GDM1 (cell line): ENCODE data around the gene RASGRP2.
"Not testable (repeated sequence)": the region's sequence is repeated elsewhere in the genome, so short reads cannot be mapped to it uniquely, and the experiment has no call there.

Experiments used
- DNase-seq: peaks from one replicate; lab custom pipeline; 2025; lab: John Stamatoyannopoulos, UW

RASGRP2 gene

GRCh38 chr11:64718084-64718779, 25.7 kb downstream of the RASGRP2 start:
- no peak for DNase-seq

- DNase-seq: no peak
Measured at GRCh38 chr11:64717268-64717578, 26.7 kb downstream of the RASGRP2 start.

- no peak for DNase-seq
Measured at GRCh38 chr11:64716473-64717267, 27.3 kb downstream of the RASGRP2 start.

- no peak for DNase-seq
Measured at GRCh38 chr11:64715756-64716472, 28.0 kb downstream of the RASGRP2 start.

- DNase-seq: no peak
Measured at GRCh38 chr11:64715110-64715509, 28.8 kb downstream of the RASGRP2 start.

DNA sequence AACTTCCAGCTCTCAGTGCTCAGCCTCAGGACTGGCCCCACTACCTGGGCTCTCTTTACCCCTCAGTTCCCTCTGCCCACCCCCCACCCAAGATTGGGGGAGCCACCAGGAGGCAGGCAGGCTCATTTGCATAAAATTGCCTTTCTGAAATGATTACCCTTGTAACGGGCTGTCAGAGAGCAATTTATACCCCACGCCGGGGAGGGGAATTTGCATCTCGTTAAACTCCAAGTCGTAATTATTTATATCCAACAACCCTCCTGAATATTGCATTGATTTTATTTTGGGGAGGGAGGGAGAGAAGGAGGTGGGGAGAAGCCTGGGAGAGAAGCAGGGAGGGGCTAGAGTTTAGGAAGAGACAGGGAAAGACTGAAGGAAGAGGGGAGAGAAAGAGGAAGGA, 29.3 kb downstream of the RASGRP2 start:
- no peak for DNase-seq

DNA sequence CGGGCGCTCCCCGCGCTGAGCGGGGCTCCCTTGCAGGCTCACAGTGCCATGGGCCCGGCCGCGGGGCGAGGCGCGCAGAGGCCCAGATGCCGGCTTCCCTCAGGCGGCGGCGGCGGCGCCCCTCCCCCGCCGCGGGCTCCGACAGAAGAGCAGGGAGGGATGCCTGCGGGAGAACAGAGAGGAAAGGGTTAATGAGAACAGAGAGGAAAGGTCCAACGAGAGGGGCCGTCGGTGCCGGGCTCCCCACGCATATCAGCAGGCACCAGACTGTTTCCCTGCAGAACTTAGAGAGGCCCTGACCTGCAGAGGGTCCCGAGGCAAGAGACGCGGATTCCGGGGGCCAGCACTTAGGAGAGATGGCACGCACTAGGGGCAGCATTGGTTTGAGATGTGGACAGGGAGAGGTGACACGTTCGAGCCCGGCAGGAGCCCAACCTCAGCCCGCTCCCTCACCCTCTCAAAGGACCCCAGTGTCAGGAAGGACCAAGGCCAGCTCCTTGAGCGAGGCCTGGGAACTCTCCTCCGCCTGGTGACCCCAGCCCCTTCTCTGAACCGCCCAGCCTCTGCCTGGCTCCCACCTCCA, 30.1 kb downstream of the RASGRP2 start:
- DNase-seq: no peak

DNA sequence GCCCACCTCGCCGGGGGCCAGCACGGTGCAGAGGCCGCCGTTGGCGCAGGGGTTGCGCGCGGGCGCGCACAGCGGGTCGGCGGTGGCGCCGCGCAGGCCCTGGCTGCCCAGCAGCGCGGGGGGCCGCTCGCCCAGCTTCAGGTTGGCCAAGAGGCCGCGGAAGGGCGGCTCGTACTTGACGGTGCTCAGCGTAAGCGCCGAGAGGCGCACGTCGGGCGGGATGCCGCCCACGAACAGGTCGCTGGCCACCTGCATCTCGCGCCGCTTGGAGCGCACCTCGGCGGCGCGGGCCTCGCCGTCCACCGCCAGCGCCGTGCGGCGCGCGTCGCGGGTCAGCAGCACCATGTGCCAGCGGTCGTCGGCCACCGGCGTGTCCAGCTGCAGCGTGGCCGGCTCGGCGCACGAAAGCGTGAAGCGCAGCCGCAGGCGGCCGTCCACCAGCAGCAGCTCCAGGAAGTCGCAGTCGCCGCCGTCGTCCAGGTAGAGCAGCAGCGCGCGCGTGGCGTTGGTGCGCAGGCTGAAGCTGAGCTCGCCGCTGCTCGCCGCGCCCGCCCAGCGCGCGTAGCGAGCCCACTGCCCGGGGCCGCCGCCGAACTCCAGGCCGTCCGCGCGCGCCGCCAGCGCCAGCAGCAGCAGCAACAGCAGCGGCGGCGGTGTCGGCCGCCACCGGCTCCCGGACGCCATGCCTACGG, 30.8 kb downstream of the RASGRP2 start:
- peak; percentile 23 for DNase-seq

- DNase-seq: no peak
Measured at GRCh38 chr11:64712430-64713015, 31.4 kb downstream of the RASGRP2 start.

DNA sequence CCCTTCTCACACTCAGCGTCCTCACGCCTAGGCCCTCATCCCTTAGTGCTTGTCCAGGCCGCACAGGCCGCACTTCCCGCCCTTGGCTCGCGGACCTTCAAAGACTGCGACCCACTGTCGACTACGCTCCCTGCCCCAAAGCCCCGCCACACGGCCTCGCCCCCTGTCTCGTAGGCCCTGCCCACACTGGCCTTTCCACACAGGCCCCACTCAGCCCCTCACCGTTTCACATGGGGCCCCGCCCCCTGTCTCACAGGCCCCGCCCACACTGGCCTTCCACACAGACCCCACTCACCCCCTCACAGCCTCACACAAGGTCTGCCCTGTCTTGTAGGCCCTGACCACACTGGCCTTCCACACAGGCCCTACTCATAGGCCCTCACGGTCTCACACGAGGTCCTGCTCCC, 32.0 kb downstream of the RASGRP2 start:
- no peak for DNase-seq

- DNase-seq: no peak
Measured at GRCh38 chr11:64711138-64711955, 32.6 kb downstream of the RASGRP2 start.

- no peak for DNase-seq
Measured at GRCh38 chr11:64710418-64711137, 33.4 kb downstream of the RASGRP2 start.

DNA sequence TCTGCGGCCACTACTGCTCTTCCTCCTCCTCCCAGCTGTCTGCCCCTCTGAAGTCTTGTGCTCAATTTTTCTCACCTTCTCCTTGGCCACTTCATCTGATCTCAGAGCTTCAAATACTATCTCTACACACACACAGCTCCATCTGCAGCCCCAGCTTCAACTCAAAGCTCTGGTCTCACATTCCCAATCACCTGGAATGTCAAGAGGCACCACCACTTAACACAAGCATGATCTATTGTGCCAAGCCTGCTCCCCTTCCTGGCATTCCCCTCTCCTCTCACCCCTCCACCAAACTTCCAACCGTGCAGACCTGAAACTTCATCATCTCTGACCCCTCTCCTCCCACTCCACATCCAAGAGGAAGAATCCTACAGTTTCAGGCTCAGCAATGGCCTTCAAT, 38.4 kb downstream of the RASGRP2 start:
- no peak for DNase-seq

DNA sequence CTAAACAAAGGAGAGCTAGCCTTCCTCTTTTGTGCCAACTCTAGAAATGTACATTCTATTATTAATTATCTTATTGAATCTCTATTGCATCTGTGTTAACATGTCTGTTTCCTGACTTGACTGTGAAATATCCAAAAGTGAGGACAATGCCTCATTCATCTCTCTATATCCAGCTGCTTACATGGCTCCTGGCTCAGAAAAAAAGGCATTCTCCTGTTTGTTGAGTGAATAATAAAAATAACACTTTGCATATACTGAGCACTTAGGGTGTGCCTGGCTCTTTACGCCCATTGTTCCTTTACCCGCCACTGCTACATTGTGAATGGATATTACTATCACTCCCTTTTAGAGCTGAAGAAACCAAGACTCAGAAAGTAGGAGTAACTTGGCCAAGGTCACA, 40.9 kb downstream of the RASGRP2 start:
- DNase-seq: no peak

DNA sequence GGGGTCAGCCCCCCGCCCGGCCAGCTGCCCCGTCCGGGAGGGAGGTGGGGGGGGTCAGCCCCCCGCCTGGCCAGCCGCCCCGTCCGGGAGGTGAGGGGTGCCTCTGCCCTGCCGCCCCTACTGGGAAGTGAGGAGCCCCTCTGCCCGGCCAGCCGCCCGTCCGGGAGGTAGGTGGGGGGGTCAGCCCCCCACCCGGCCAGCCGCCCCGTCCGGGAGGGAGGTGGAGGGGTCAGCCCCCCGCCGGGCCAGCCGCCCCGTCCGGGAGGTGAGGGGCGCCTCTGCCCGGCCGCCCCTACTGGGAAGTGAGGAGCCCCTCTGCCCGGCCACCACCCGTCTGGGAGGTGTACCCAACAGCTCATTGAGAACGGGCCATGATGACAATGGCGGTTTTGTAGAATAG, 42.0 kb downstream of the RASGRP2 start:
- not testable (repeated sequence) for DNase-seq

GRCh38 chr11:64698427-64698826, 45.5 kb downstream of the RASGRP2 start:
- no peak for DNase-seq

DNA sequence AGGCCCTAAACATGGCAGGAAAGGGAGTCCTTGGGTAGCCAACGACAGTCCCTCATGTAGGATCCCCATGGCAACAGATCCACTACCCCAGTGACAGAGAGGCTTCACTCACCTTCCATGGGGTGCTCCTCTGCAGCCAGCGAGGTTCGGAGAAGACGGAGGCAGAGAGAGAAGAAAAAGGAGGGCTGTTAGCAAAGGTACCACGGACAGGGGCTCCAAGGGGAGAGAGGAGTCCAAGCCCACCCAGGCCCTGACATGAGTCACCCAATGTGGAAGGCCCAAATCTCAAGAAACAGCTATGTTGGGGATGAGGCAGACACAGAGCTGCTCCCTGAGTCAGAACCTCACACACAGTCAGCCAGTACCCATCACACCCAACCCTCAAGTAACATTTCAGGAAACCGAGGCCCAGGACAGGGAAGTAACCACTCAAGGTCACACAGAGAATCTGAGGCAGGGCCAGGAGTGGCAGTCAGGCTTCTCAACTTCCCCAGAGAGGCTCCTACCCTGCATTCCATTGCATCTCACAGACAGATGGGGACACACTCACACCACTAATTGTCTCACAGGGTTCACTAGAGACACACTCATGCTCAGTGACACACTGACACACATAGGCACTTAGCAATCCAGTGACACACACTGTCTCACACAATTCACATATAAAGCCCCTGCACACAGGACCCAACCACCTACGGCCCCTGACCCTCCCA, 46.1 kb downstream of the RASGRP2 start:
- DNase-seq: no peak

GRCh38 chr11:64696045-64696444, 47.9 kb downstream of the RASGRP2 start:
- no peak for DNase-seq

- no peak for DNase-seq
Measured at GRCh38 chr11:64695548-64695947, 48.4 kb downstream of the RASGRP2 start.
